ENCODE data around the gene WDR86.

DNA sequence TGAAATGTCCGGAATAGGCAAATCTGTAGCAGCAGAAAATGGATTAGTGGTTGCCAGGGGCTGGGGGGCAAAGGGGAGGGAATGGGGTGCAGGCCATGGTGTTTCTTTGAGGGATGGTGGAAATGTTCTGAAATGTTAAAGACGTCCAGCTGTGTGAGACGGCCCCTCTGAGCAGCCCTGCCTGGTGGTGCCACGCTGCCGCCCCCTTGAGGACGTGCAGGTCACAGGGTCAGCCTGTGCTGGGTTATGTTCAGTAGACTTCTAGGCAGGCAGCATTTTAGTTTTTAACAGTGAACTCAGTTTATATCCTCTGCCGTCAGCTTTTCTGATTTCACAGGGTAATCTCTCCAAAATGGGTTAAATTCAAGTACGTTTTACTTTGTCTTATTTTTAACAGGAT is 58.8 kb downstream of the WDR86 start:
- TF ChIP-seq SIN3A (conservative IDR thresholded peaks at IDR 0.05 in 1 of 2, IDR thresholded peaks at IDR 0.05 in 1 of 2; ENCODE audit: low read depth in 1 of 2, low read length in 2 of 2), result no peak
- TF ChIP-seq FOSL1 (IDR thresholded peaks at IDR 0.05; ENCODE audit: insufficient read depth, low read depth, low read length), result no peak
